Measurements from ENCODE around the gene PDE6B. TPM values are rescaled to one million over a fixed set of nuclear protein-coding genes. Genes with fewer than 3 reads are reported as not detected.

The PDE6B gene
- total RNA-seq, 2 experiments from 2014 or later = 10.0 to 14.6 TPM

DNA sequence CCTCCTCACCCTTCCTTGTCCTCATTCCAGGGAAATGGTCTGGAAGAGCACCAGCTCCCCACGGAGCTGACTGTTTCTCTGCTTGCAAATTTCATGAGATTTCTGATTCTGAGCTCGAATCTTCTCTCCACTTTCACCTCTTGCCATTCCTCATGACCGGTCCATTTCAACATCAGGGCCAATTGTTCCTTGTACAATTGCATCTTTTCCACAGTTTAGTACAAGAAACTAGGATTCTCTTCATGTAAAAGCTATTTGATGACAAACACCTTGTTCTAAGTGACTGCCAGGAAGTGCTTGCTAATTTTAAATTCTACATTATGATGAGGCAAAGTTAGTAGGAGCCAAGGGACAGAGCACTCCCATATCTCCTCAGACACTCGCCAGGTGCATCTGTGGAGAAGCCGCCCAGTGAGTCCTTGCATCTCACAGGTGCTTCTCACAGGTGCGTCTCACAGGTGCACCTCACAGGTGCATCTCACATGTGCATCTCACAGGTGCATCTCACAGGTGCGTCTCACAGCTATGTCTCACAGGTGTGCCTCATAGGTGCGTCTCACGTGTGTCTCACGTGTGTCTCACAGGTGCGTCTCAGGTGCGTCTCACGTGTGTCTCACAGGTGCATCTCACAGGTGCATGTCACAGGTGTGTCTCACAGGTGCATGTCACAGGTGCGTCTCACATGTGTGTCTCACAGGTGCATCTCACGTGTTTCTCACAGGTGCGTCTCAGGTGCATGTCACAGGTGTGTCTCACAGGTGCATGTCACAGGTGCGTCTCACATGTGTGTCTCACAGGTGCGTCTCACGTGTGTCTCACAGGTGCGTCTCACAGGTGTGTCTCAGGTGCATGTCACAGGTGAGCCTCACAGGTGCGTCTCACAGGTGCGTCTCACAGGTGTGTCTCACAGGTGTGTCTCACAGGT lies 3.0 kb upstream of the PDE6B start:
- Mint-ChIP-seq H3K36me3 (no peaks in the 10 kb centered on the region), H3K9me3 (ENCODE audit: low read depth) (peaks cover 5% of the 10 kb centered on the region)
- no peak for ATAC-seq

DNA sequence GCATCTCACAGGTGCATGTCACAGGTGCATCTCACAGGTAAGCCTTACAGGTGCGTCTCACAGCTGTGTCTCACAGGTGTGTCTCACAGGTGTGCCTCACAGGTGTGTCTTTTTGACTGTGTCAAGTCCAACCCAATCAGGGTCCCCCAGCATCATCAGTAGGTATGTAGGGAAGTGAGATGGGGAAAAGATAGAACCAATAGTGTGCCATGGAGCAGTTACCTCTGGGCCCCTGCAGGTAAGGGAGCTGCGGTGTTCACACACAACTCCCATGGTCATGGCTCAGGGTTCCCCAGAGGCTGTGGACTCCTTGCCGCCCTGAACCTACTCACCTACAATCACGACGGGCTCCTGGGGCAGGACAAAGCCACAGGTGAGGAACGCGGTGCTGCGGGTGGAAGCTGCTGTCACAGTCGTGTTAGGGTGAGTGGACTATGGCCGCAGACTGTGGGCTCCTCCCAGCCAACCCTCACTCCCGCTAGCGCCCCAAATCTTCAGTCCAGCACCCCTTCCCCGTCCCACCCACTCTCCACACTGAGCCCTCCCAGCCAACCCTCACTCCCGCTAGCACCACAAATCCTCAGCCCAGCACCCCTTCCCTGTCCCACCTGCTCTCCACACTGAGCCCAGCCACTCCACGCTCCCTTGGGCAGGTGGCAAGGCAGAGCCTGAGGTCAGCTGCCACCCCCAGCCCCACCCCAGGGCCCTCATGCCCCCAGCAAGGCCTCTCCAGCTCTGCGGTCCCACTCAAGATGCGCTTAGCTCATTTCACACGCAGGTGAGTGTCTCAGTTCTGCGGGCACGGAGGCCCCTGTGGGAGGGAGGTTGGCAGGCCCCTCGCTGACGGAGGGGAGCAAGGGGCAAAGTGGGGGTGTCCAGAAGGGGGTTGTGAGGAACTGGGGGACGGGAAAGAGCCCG lies 2.1 kb upstream of the PDE6B start:
- ATAC-seq = no peak
- Mint-ChIP-seq H3K9me3 (ENCODE audit: low read depth) (peaks cover 5% of the 10 kb centered on the region), H3K36me3 (no peaks in the 10 kb centered on the region), H3K27me3 (no peaks in the 10 kb centered on the region), H3K27ac (no peak overlapping the region), H3K4me1 (no peaks in the 10 kb centered on the region), H3K4me3 (no peak overlapping the region)
- no peak for DNase-seq
- CTCF ChIA-PET = no interaction called here

More for the DNA sequence above, 3.0 kb upstream of the PDE6B start:
- CTCF ChIA-PET = no interaction called here
- no peak for DNase-seq
- Mint-ChIP-seq H3K4me3 (no peak overlapping the region), H3K4me1 (no peaks in the 10 kb centered on the region), H3K27me3 (no peaks in the 10 kb centered on the region), H3K27ac (no peak overlapping the region)

DNA sequence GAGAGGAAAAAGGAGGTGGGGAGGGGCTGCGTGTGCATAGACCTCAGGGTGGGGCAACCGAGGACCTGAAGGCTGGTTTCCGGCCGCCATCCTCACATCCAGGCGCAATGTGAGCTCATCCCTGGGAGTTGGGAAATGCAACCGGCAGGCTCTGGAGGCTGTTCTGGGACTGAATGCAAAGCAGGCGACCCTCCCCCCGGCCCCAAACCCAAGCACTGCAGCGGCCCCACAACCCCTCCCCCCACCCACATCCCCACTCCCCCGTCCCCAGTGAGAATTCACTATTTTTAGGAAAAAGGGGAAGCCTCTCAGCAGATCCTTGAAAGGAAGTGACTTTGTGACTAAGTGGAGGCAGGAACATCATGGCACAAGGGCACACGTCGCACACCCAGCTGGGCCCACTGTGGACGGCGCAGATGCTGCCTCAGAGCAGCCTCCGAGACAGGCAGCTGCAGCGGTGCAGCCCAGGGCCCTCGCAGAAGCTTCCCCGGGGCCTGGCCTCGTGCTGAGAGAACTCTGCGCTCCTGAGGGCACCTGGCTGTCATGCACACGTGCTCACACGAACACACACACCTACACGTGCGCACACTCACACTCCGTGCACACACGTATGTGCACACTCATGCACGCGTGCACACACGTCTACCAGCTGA lies 1.3 kb upstream of the PDE6B start:
- CTCF ChIA-PET = no interaction called here
- no peak overlapping the region for H3K27ac Mint-ChIP-seq
- H3K9me3 Mint-ChIP-seq (ENCODE audit: low read depth) = peaks cover 5% of the 10 kb centered on the region
- DNase-seq (no peak), ATAC-seq (no peak)
- H3K27me3 Mint-ChIP-seq = no peaks in the 10 kb centered on the region
- H3K4me1 Mint-ChIP-seq = no peaks in the 10 kb centered on the region
- H3K4me3 Mint-ChIP-seq = no peak overlapping the region
- H3K36me3 Mint-ChIP-seq = no peaks in the 10 kb centered on the region

DNA sequence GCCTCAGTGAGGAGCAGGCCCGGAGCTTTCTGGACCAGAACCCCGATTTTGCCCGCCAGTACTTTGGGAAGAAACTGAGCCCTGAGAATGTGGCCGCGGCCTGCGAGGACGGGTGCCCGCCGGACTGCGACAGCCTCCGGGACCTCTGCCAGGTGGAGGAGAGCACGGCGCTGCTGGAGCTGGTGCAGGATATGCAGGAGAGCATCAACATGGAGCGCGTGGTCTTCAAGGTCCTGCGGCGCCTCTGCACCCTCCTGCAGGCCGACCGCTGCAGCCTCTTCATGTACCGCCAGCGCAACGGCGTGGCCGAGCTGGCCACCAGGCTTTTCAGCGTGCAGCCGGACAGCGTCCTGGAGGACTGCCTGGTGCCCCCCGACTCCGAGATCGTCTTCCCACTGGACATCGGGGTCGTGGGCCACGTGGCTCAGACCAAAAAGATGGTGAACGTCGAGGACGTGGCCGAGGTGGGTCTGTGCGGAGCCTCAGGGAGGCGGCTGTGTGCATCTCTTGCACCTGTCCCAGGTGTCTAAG lies 323 bp downstream of the PDE6B start:
- Mint-ChIP-seq H3K4me1 (no peaks in the 10 kb centered on the region), H3K36me3 (no peaks in the 10 kb centered on the region), H3K9me3 (ENCODE audit: low read depth) (peaks cover 5% of the 10 kb centered on the region), H3K27me3 (no peaks in the 10 kb centered on the region), H3K4me3 (no peak overlapping the region), H3K27ac (no peak overlapping the region)
- CTCF ChIA-PET = no interaction called here
- no peak for DNase-seq
- ATAC-seq = no peak

DNA sequence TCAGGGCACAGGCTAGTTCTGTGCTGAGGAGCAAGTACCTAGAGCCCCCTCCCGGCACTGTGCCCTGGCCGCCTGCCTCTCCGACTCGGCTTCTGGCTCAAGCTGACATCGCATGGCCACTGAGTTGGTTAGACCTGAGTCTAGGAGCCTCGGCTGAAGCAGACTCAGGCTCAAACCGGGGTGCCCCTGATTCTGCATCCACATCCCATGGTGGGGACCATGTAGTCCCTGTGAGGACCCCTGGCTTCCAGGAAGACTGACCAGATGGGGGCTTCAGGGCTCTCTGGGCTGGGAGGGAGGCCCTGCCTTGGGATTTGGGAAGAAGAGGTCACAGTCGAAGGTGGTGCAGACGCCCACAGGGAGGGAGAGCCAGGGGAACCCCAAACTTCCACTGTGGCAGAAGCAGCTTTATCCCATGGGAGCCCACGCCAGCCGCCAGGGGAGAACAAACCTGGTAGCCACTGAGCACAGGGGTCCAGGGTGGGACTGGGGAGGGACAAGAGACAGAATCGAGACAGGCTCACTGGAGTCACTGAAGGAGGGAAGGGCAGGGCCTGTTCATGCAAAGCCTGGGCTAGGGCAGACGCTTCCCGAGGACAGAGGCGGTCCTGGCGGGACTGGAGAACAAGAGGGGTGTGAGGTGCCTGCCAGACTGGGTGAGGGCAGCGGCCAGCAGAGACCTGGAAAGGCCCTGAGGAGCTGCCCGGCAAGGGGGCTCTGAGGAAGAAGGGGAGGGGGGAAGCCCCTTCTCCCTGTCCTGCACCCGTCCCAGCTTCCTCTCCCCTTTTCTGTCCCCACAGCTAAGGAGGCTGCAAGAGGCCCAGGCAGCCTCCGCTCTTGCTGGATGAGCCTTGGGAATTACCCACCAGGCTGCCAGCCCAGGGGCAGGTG lies 1.1 kb downstream of the PDE6B start:
- ATAC-seq (no peak), DNase-seq (no peak)
- Mint-ChIP-seq H3K27me3 (no peaks in the 10 kb centered on the region), H3K4me3 (no peak overlapping the region), H3K27ac (no peak overlapping the region), H3K4me1 (no peaks in the 10 kb centered on the region), H3K9me3 (ENCODE audit: low read depth) (peaks cover 13% of the 10 kb centered on the region), H3K36me3 (no peaks in the 10 kb centered on the region)
- CTCF ChIA-PET = no interaction called here

DNA sequence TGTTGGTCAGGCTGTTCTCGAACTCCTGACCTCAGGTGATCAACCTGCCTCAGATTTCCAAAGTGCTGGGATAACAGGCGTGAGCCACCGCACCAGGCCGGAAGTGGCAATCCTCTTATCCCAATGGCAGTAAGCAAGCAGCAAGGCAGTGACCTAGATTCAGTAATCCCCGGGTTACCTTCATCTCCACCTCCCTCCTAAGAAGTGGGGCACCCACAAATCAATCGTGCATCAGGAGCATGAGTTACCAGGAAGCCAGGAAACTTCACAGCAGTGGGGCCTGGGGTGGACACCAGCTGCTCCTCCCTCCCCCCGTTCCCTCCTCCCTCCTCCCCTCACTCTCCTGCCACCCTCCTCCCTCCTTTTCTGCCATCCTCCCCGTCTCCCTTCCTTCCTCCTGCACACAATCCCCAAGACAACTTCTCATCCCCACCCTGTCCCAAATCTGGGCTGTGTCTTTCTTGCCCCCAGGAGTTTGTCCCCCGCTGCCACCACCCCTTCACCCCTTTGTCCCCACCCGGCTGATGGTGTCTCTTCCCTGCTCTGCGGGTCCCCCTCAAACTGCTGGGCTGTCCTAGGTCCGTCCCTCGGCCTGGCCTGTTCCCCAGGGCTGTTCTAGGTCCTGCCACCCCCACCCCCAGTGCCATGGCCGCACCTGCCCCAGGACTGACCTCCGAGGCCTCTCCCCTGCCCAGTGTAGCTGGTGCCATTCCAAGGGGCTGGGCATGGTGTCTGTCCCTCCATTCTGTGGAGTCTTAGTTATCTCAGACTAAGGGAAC lies 2.2 kb downstream of the PDE6B start:
- no peaks in the 10 kb centered on the region for H3K27me3 Mint-ChIP-seq
- no peak overlapping the region for H3K27ac Mint-ChIP-seq
- no peak overlapping the region for H3K4me3 Mint-ChIP-seq
- peaks cover 16% of the 10 kb centered on the region for H3K9me3 Mint-ChIP-seq (ENCODE audit: low read depth)
- H3K36me3 Mint-ChIP-seq = no peaks in the 10 kb centered on the region
- H3K4me1 Mint-ChIP-seq = no peaks in the 10 kb centered on the region
- ATAC-seq = no peak
- CTCF ChIA-PET = no interaction called here
- no peak for DNase-seq

DNA sequence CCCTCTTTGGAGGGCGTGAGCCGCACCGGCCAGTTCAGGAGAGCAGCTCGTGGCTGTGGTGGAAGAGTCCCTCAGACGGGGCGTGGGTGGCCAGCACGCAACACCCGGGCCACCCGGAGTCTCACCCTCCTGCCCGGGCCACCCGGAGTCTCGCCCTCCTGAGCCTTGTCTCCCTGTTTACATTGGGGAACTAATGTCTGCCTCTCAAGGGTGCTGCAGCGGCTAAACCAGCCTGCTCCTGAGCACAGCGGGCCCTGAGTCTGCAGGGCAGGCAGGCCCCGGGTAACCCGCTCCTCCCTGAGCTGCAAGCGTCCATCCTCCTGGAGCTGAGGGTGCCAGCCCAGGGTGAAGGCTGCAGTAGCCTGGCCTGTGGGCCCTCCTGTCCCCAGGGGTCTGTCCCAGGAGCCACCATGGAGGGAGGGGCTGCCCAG lies 3.0 kb downstream of the PDE6B start:
- CTCF ChIA-PET = interaction anchor here (0.9 kb wide), 1 partner anchor 14 kb away, joined by 3 read pairs; no protein-coding TSS in a partner anchor
- Mint-ChIP-seq H3K27ac (no peak overlapping the region), H3K4me1 (no peaks in the 10 kb centered on the region), H3K9me3 (ENCODE audit: low read depth) (peaks cover 16% of the 10 kb centered on the region), H3K36me3 (no peaks in the 10 kb centered on the region), H3K4me3 (no peak overlapping the region), H3K27me3 (no peaks in the 10 kb centered on the region)
- DNase-seq = no peak
- no peak for ATAC-seq

GRCh38 chr4:628821-629635 lies 3.7 kb downstream of the PDE6B start:
- Mint-ChIP-seq H3K27ac (no peak overlapping the region), H3K9me3 (ENCODE audit: low read depth) (peaks cover 16% of the 10 kb centered on the region), H3K4me3 (no peak overlapping the region), H3K4me1 (no peaks in the 10 kb centered on the region), H3K27me3 (no peaks in the 10 kb centered on the region), H3K36me3 (no peaks in the 10 kb centered on the region)
- DNase-seq (no peak), ATAC-seq (no peak)
- CTCF ChIA-PET = interaction anchor here (0.9 kb wide), 1 partner anchor 14 kb away, joined by 3 read pairs; no protein-coding TSS in a partner anchor

- Mint-ChIP-seq H3K27me3 (no peaks in the 10 kb centered on the region), H3K27ac (no peak overlapping the region)
Measured at GRCh38 chr4:629636-629914, 4.2 kb downstream of the PDE6B start.

DNA sequence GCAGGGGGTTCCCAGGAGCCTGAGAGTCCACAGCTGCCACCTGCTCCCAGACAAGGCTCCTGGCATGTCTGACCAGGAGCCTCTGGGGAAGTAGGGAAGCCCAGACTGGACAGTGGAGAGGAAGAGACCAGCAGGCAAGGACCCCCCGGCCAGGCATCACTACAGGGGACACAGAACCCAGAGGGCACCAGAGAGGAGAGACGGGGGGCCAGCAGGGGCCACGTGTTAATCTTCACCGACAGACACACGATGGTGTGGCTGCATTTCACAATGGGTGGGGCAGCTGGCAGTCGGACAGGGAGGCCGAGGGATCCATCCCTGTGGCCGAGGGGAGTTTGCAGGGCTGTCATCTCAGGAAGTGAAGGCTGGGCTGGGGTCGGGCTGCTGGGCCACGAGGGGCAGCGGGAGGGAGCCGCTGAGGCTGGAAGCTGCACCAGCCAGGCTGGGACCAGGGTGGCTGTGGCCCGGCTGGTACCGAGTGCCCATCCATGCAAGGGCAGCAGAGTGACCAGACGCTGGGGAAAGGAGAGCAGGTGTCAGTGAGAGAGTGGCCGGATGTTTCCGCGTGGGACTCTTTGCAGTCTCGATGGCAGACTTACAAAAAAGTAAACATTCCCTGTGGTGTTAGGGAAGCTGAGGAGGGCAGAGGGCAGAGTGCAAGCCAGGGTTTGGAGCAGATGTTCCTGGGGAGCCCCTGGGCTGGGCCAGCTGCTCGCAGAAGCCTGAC lies 4.7 kb downstream of the PDE6B start:
- Mint-ChIP-seq H3K4me1 (no peaks in the 10 kb centered on the region), H3K36me3 (no peaks in the 10 kb centered on the region), H3K9me3 (ENCODE audit: low read depth) (peaks cover 13% of the 10 kb centered on the region), H3K4me3 (no peak overlapping the region), H3K27ac (no peak overlapping the region), H3K27me3 (no peaks in the 10 kb centered on the region)
- CTCF ChIA-PET = no interaction called here
- no peak for ATAC-seq
- no peak for DNase-seq

More at GRCh38 chr4:629636-629914, 4.2 kb downstream of the PDE6B start:
- CTCF ChIA-PET = no interaction called here
- Mint-ChIP-seq H3K4me3 (no peak overlapping the region), H3K36me3 (no peaks in the 10 kb centered on the region), H3K4me1 (no peaks in the 10 kb centered on the region), H3K9me3 (ENCODE audit: low read depth) (peaks cover 13% of the 10 kb centered on the region)
- ATAC-seq = no peak
- no peak for DNase-seq

DNA sequence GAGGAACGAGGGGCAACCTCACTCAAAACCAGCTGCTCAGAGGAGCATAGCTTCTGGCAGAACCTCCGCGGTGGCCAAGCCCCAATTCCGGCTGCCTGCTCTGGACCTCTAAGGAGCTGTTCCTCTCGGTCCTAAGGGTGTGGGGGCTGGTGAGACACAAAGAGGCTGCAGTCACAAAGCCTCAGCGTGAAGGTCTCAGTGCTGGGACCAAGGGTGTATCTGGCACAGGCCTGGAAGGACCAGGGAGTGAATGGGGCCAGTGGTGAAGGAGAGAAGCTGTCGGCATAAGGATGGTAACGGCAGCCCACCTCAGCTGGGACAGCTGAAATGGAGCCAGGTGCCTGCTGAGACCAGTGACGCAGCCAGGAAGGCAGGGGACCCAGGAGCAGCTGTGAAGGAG lies 5.3 kb downstream of the PDE6B start:
- no peaks in the 10 kb centered on the region for H3K27me3 Mint-ChIP-seq
- no peak for DNase-seq
- no peaks in the 10 kb centered on the region for H3K36me3 Mint-ChIP-seq

More for the DNA sequence above, 5.3 kb downstream of the PDE6B start:
- H3K27ac Mint-ChIP-seq = no peak overlapping the region
- ATAC-seq = no peak
- CTCF ChIA-PET = no interaction called here
- H3K4me1 Mint-ChIP-seq = no peaks in the 10 kb centered on the region
- H3K9me3 Mint-ChIP-seq (ENCODE audit: low read depth) = peaks cover 13% of the 10 kb centered on the region
- H3K4me3 Mint-ChIP-seq = no peak overlapping the region
